ENCODE results near the gene DHFR.

The DHFR gene

DNA sequence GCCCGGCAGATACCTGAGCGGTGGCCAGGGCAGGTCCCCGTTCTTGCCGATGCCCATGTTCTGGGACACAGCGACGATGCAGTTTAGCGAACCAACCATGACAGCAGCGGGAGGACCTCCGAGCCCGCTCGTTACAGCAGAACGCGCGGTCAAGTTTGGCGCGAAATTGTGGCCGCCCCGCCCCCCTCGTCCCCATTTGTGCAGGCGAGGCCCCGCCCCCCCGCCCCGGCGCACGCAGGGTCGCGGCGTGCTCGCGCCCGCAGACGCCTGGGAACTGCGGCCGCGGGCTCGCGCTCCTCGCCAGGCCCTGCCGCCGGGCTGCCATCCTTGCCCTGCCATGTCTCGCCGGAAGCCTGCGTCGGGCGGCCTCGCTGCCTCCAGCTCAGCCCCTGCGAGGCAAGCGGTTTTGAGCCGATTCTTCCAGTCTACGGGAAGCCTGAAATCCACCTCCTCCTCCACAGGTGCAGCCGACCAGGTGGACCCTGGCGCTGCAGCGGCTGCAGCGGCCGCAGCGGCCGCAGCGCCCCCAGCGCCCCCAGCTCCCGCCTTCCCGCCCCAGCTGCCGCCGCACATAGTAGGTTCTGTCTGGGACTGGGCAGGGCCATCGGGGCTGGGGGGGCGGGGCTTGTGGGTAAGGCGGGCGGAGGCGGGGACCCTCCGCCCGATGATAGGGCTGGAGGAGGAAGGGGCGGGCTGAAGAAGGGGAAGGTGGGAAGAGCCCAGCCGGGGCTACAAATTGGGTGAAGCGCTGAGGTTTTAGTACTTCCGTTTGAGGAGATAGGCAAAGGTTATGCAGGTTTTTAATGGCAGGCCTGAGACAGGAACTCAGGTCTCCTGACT lies at the start of gene DHFR, which contains the start of gene MSH3:
TSS of gene DHFR (minus strand) at position 593 of the 840 bp plus-strand sequence. CDS start at position 99, 494 bp downstream.
TSS of gene MSH3 (plus strand) at position 262 of the 840 bp plus-strand sequence. CDS start at position 338, 76 bp downstream.
- Histone ChIP-seq H3K27me3 (replicated peaks; ENCODE audit: control insufficient read depth, insufficient read depth, low read length) (no peaks in the 10 kb centered on the region), H3K36me3 (ENCODE audit: control insufficient read depth, insufficient read depth, low read length) (peaks cover 1% of the 10 kb centered on the region; the same call in 1 of the 2 replicates), H3K4me3 (replicated peaks; ENCODE audit: low read depth, low read length) (peak within 1 kb of the TSS; percentile 85)
- DNase-seq (ENCODE audit: extremely low read depth, insufficient read length), result peak; percentile 96
- TF ChIP-seq, protein P1, sequence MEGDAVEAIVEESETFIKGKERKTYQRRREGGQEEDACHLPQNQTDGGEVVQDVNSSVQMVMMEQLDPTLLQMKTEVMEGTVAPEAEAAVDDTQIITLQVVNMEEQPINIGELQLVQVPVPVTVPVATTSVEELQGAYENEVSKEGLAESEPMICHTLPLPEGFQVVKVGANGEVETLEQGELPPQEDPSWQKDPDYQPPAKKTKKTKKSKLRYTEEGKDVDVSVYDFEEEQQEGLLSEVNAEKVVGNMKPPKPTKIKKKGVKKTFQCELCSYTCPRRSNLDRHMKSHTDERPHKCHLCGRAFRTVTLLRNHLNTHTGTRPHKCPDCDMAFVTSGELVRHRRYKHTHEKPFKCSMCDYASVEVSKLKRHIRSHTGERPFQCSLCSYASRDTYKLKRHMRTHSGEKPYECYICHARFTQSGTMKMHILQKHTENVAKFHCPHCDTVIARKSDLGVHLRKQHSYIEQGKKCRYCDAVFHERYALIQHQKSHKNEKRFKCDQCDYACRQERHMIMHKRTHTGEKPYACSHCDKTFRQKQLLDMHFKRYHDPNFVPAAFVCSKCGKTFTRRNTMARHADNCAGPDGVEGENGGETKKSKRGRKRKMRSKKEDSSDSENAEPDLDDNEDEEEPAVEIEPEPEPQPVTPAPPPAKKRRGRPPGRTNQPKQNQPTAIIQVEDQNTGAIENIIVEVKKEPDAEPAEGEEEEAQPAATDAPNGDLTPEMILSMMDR (IDR thresholded peaks at IDR 0.05; ENCODE audit: insufficient read depth, low read length, poor library complexity, severe bottlenecking), result peak; percentile 16

GRCh38 chr5:80704221-80704620 lies 49.4 kb upstream of the DHFR start:
- H3K27me3 ChIP-seq (replicated peaks; ENCODE audit: control insufficient read depth, insufficient read depth, low read length), result no peaks in the 10 kb centered on the region
- peaks cover 1% of the 10 kb centered on the region for H3K36me3 ChIP-seq (ENCODE audit: control insufficient read depth, insufficient read depth, low read length)
- H3K4me3 ChIP-seq (replicated peaks; ENCODE audit: low read depth, low read length), result no peak overlapping the region
- TF ChIP-seq, protein P1 (IDR thresholded peaks at IDR 0.05; ENCODE audit: insufficient read depth, low read length, poor library complexity, severe bottlenecking), result no peak
- DNase-seq (ENCODE audit: extremely low read depth, insufficient read length), result no peak

GRCh38 chr5:80703747-80704146 lies 49.0 kb upstream of the DHFR start:
- H3K4me3 ChIP-seq (replicated peaks; ENCODE audit: low read depth, low read length), result no peak overlapping the region
- peaks cover 1% of the 10 kb centered on the region for H3K36me3 ChIP-seq (ENCODE audit: control insufficient read depth, insufficient read depth, low read length)
- DNase-seq (ENCODE audit: extremely low read depth, insufficient read length), result no peak
- TF ChIP-seq, protein P1 (IDR thresholded peaks at IDR 0.05; ENCODE audit: insufficient read depth, low read length, poor library complexity, severe bottlenecking), result no peak
- no peaks in the 10 kb centered on the region for H3K27me3 ChIP-seq (replicated peaks; ENCODE audit: control insufficient read depth, insufficient read depth, low read length)

DNA sequence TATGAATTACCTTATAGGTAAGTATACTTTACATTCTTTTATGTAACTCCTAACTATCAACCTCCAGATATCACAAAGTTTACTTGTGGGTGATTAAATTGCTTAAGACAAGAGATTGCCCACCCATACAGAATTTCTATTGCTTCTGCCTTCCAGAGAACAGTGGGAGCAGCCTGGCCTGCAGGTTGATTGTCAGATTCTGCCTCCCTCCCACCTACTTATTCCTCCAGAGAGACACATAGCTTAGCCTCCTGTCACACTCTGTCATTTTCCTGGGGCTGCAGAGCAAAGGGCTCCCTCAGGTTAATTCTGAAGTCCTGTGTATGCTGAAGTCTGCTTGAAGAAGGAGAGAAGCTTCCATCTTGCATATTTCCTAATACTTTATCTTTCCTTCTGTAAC lies 48.5 kb upstream of the DHFR start:
- DNase-seq (ENCODE audit: extremely low read depth, insufficient read length), result no peak
- TF ChIP-seq, protein P1 (IDR thresholded peaks at IDR 0.05; ENCODE audit: insufficient read depth, low read length, poor library complexity, severe bottlenecking), result no peak
- no peaks in the 10 kb centered on the region for H3K27me3 ChIP-seq (replicated peaks; ENCODE audit: control insufficient read depth, insufficient read depth, low read length)
- peaks cover 1% of the 10 kb centered on the region for H3K36me3 ChIP-seq (ENCODE audit: control insufficient read depth, insufficient read depth, low read length)
- H3K4me3 ChIP-seq (replicated peaks; ENCODE audit: low read depth, low read length), result no peak overlapping the region

- no peak for DNase-seq (ENCODE audit: extremely low read depth, insufficient read length)
- TF ChIP-seq, protein P1 (IDR thresholded peaks at IDR 0.05; ENCODE audit: insufficient read depth, low read length, poor library complexity, severe bottlenecking), result no peak
- H3K4me3 ChIP-seq (replicated peaks; ENCODE audit: low read depth, low read length), result no peak overlapping the region
- peaks cover 1% of the 10 kb centered on the region for H3K36me3 ChIP-seq (ENCODE audit: control insufficient read depth, insufficient read depth, low read length)
- no peaks in the 10 kb centered on the region for H3K27me3 ChIP-seq (replicated peaks; ENCODE audit: control insufficient read depth, insufficient read depth, low read length)
Observed at GRCh38 chr5:80701597-80701996, 46.8 kb upstream of the DHFR start.

Data from GM06990 (cell line).